Endothelial cell (in vitro differentiated cells): ENCODE measurements around the gene ZNF148. TPM values are rescaled to one million over a fixed set of nuclear protein-coding genes. Genes with fewer than 3 reads are reported as not detected.

Experiments
- DNase-seq: peaks from one replicate; pipeline ENCODE4 v3.0.0; 2021; ENCODE audit warnings: low spot score
- H3K27ac Mint-ChIP-seq: one replicate; pipeline ENCODE4 v1.8.0; 2021; ENCODE audit warnings: mixed read lengths, inconsistent platforms; ENCODE audit not compliant: unreplicated experiment
- H3K27me3 Mint-ChIP-seq: one replicate; pipeline ENCODE4 v1.8.0; 2021; ENCODE audit warnings: mild to moderate bottlenecking, moderate library complexity, mixed read lengths, inconsistent platforms; ENCODE audit not compliant: unreplicated experiment
- H3K36me3 Mint-ChIP-seq: one replicate; pipeline ENCODE4 v1.8.0; 2021; ENCODE audit warnings: mild to moderate bottlenecking, low read depth, mixed read lengths, inconsistent platforms; ENCODE audit not compliant: unreplicated experiment
- H3K4me1 Mint-ChIP-seq: one replicate; pipeline ENCODE4 v1.8.0; 2021; ENCODE audit warnings: mild to moderate bottlenecking, mixed read lengths, inconsistent platforms; ENCODE audit not compliant: unreplicated experiment
- H3K4me3 Mint-ChIP-seq: one replicate; pipeline ENCODE4 v1.8.0; 2021; ENCODE audit warnings: mild to moderate bottlenecking, mixed read lengths, inconsistent platforms; ENCODE audit not compliant: unreplicated experiment
- H3K9me3 Mint-ChIP-seq: one replicate; pipeline ENCODE4 v1.8.0; 2021; ENCODE audit warnings: mixed read lengths, inconsistent platforms; ENCODE audit not compliant: unreplicated experiment
- total RNA-seq: library from RNA; stranded (reverse); fragmentation: NEBNext Ultra II Directional; extraction: Animal tissue kit (Norgen Biotek cat#: 25700); gene quantifications from one replicate; pipeline ENCODE4 v1.2.1, GENCODE V29; 2021; ENCODE audit not compliant: unreplicated experiment
- TF ChIP-seq, protein P1 (sequence below): fragments of 200-600 bp; sonication (generic); IDR thresholded peaks from one replicate; pipeline ENCODE4 v1.5.0; 2021; ENCODE audit warnings: antibody characterized with exemption; ENCODE audit not compliant: unreplicated experiment

Gene ZNF148
- total RNA-seq, 1 donor from 2014 or later = 34.3 TPM

DNA sequence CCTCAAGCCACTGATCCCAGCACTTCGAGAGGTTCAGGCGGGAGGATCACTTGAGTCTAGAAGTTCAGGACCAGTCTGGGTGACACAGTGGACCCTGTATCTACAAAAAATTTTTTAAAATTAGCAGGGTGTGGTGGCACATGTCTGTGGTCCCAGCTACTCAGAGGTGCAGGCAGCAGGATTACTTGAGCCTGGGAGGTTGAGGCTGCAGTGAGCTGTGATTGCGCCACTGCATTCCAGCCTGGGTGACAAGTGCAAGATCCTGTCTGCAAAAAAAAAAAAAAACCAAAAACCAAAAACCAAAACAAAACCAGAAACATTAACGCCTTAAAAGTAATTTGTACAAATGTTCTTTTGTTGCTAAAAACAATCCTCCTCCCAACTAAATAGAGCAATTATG lies 134.6 kb downstream of the ZNF148 start:
- H3K9me3 Mint-ChIP-seq = no peaks in the 10 kb centered on the region
- H3K36me3 Mint-ChIP-seq = no peaks in the 10 kb centered on the region
- TF ChIP-seq, protein P1, sequence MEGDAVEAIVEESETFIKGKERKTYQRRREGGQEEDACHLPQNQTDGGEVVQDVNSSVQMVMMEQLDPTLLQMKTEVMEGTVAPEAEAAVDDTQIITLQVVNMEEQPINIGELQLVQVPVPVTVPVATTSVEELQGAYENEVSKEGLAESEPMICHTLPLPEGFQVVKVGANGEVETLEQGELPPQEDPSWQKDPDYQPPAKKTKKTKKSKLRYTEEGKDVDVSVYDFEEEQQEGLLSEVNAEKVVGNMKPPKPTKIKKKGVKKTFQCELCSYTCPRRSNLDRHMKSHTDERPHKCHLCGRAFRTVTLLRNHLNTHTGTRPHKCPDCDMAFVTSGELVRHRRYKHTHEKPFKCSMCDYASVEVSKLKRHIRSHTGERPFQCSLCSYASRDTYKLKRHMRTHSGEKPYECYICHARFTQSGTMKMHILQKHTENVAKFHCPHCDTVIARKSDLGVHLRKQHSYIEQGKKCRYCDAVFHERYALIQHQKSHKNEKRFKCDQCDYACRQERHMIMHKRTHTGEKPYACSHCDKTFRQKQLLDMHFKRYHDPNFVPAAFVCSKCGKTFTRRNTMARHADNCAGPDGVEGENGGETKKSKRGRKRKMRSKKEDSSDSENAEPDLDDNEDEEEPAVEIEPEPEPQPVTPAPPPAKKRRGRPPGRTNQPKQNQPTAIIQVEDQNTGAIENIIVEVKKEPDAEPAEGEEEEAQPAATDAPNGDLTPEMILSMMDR = no peak
- no peak overlapping the region for H3K27ac Mint-ChIP-seq
- DNase-seq = no peak
- peaks cover 3% of the 10 kb centered on the region for H3K4me1 Mint-ChIP-seq
- H3K4me3 Mint-ChIP-seq = no peak overlapping the region
- H3K27me3 Mint-ChIP-seq = no peaks in the 10 kb centered on the region

DNA sequence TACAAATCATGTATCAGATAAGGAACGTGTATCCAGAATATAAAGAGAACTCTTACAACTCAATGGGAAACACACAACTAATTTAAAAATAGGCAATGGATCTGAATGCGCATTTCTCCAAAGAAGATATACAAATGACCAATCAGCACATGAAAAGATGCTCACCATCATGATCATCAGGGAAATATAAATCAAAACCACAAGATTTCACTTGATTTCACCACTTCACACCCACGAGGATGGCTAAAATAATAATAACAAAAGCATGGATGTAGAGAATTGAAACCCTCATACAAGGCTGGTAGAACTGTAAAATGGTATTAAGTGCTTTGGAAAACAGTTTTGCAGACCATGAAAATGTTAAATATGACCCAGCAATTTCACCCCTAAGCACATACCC lies 135.9 kb downstream of the ZNF148 start:
- TF ChIP-seq, protein P1 = no peak
- no peak for DNase-seq
- Mint-ChIP-seq H3K9me3 (no peaks in the 10 kb centered on the region), H3K27me3 (no peaks in the 10 kb centered on the region), H3K36me3 (no peaks in the 10 kb centered on the region), H3K27ac (no peak overlapping the region), H3K4me1 (peaks cover 3% of the 10 kb centered on the region), H3K4me3 (no peak overlapping the region)

DNA sequence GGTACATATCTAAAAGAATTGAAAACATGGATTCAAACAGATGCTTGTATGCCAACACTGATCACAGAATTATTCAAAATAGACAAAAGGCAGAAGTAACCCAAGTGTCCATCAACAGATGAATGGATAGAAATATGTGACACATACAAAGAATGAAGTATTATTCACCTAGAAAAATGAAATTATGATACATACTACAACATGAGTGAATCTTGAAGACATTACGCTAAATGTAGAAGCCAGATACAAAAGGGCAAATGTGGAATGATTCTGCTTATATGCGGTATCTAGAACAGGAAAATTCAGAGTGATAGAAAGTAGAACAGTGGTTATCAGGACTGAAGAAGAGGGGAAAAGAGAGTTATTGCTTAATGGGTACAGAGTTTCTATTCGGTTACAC lies 136.4 kb downstream of the ZNF148 start:
- Mint-ChIP-seq H3K27ac (no peak overlapping the region), H3K36me3 (peaks cover under 1% of the 10 kb centered on the region), H3K27me3 (no peaks in the 10 kb centered on the region), H3K4me1 (peaks cover 3% of the 10 kb centered on the region), H3K4me3 (no peak overlapping the region), H3K9me3 (no peaks in the 10 kb centered on the region)
- TF ChIP-seq, protein P1 = no peak
- no peak for DNase-seq

DNA sequence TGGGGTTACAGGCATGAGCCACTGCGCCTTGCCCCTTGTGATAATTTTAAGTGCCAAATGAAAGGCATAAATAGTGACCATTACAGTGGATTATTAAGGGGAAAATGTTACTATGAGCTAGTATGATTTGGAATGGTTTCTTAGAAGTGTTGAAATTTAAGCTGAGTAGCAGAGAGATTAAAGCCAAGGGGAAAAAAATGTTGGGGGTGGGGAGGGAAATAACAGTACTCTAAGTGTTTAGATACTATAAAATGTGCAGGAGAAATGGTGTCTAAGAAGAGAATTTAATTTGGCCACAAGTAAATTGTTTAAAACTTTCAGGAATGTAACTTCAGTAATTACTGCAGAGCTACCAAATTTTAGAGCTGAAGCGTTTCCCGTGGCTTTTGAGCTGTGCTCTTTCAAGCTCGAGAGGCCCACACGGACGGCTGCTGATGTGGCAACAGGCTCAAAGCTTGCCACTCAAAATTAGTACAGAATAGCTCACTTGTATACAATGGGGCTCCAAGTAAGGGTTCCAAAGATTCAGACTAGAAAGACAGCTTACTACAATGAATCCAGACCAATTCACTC lies 138.7 kb downstream of the ZNF148 start:
- no peaks in the 10 kb centered on the region for H3K27me3 Mint-ChIP-seq

DNA sequence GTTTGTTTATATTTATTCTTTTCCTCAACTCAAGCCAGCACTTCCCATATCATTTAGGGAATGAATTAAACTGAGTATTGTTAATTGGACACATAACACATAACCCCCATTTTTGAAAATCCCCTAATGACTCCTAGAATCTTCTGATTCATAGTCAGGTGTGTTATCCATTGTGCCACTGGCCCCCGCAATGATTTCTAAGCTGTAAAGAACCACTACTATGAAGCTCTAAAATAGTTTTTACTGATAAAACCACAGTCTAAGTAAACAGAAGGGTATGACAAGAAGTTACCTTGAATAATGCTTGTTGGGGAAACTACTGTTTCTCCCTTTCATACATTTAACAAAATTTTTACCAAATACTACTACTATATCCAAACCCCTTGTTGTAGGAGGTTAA lies 140.3 kb downstream of the ZNF148 start:
- no peaks in the 10 kb centered on the region for H3K27me3 Mint-ChIP-seq
- DNase-seq = no peak
- no peaks in the 10 kb centered on the region for H3K4me1 Mint-ChIP-seq
- H3K9me3 Mint-ChIP-seq = no peaks in the 10 kb centered on the region
- no peak overlapping the region for H3K4me3 Mint-ChIP-seq
- peaks cover 7% of the 10 kb centered on the region for H3K36me3 Mint-ChIP-seq
- TF ChIP-seq, protein P1 = no peak
- H3K27ac Mint-ChIP-seq = no peak overlapping the region

More for the DNA sequence above, 138.7 kb downstream of the ZNF148 start:
- no peak for DNase-seq
- Mint-ChIP-seq H3K36me3 (peaks cover 7% of the 10 kb centered on the region), H3K4me1 (peaks cover 3% of the 10 kb centered on the region), H3K9me3 (no peaks in the 10 kb centered on the region), H3K4me3 (no peak overlapping the region), H3K27ac (no peak overlapping the region)
- TF ChIP-seq, protein P1 = no peak
